GM23248 (cell line): ENCODE measurements around the gene IGFLR1.

Experiments
- EZH2 ChIP-seq: fragments of 200-600 bp; sonication (generic); IDR thresholded peaks from 2 replicates; pipeline ENCODE4 v1.6.1; 2018; ENCODE audit warnings: antibody characterized with exemption, mild to moderate bottlenecking; ENCODE audit not compliant: insufficient read depth, poor library complexity, severe bottlenecking
- EZH2phosphoT487 ChIP-seq: fragments of 200-600 bp; sonication (generic); IDR thresholded peaks from 2 replicates; pipeline ENCODE4 v1.6.1; 2018; ENCODE audit warnings: antibody characterized with exemption, moderate library complexity, mild to moderate bottlenecking, low read depth; ENCODE audit not compliant: insufficient read depth

DNA sequence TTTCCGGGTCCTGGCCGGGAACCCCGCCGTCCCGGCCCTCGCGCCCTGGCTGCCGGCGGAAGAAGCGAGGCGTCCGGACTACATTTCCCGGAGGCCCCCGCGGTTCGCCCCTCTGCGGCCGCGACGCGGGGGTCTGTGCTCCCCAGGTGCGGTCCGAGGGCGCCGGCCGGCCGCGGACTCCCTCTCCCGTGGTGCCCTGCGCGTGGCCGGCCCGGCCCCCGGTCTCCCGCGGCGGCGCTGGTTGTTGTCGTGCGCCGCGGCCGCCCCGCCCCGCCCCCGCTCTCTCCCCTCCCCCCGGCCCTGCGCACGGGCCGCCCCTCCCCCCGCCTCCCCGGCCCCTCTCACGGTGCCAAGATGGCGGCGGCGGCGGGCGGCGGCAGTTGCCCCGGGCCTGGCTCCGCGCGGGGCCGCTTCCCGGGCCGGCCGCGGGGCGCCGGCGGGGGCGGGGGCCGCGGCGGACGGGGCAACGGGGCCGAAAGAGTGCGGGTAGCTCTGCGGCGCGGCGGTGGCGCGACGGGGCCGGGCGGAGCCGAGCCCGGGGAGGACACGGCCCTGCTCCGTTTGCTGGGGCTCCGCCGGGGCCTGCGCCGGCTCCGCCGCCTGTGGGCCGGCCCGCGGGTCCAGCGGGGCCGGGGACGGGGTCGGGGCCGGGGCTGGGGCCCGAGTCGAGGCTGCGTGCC, 24.4 kb downstream of the IGFLR1 start, which contains the start of gene KMT2B:
- TF ChIP-seq EZH2 (no peak), EZH2phosphoT487 (no peak)
